HL-60/S4 treated with retinoic acid at 250 ng/mL for 4 days and 3 days (cell line): Measurements from ENCODE around the gene SLC26A11.
"Not testable (repeated sequence)": the region's sequence is repeated elsewhere in the genome, so short reads cannot be mapped to it uniquely, and the experiment has no call there.

ENCODE experiments used
- in situ Hi-C: fragments of 300-500 bp; cut with MboI; formaldehyde crosslinking; loops from 2 replicates; pipeline ENCODE4 v1.7.0; 2022; ENCODE audit warnings: low sequenced_read_pairs

The SLC26A11 gene

GRCh38 chr17:80259457-80260068 is 39.3 kb downstream of the SLC26A11 start:
- in situ Hi-C loops = no loop called here

GRCh38 chr17:80260069-80260535 is 39.9 kb downstream of the SLC26A11 start:
- in situ Hi-C loops = no loop called here

- in situ Hi-C loops = no loop called here
Observed at GRCh38 chr17:80260791-80261158, 40.5 kb downstream of the SLC26A11 start, which contains the start of gene RNF213. RNF213 (plus strand) TSS chr17:80260852; CDS start chr17:80263682, 2,830 bp downstream.

DNA sequence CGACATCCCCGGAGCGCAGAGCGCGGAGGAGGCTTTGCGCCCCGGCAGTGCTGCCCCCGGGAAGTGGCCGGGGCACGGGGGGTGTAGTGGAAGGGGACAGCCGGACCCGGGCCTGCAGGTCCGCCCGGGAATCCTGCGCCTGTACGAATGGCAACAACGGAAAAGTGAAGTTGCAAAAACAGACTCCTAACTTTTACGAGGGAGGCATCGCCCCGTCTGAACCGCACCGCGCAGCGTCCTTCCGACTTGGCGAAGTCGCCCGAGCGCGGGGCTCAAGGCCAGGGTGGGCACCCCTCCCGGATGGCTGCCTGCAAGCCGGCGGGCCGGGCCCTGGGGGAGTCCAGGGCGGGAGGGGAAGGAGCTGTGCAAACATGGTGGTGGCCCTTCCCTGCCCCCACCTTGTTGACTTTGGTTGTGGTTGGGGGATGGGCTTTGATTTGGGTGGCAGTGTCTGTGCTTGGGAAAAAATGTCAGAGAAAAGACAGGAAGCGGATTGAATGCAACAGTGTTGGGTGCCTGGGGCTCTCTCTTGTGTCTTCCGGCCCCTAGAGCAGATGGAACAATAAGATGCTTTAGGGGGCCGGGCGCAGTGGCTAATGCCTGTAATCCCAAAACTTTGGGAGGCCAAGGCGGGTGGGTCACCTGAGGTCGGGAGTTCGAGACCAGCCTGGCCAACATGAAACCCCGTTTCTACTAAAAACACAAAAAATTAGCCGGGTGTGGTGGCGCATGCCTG is 41.1 kb downstream of the SLC26A11 start:
- in situ Hi-C loops = no loop called here

GRCh38 chr17:80261895-80262279 is 41.7 kb downstream of the SLC26A11 start:
- in situ Hi-C loops = no loop called here

GRCh38 chr17:80262291-80262690 is 42.1 kb downstream of the SLC26A11 start:
- in situ Hi-C loops = no loop called here

DNA sequence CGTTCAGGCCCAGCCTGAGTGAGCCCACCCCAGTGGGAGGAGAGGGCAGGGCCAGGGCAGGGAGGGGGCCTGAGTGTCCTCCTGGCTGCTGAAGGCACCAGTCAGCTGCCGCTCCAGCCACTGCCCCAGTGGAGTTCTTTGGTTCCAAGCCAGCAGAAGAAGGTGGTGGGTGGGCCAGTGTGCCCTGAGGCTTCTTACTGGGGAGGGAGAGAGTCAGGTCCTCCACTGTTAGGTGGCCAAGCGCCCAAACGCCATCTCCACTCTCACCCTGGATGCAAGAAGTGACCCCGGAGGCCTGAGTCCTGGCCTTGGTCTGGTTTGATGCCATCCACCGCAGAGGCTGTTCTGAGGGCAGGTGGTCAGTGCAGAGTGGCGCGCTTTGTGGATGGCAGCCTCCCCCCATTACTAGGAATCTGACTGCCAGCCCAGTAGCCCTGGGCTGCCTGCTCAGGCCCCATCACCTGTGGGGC is 42.6 kb downstream of the SLC26A11 start:
- in situ Hi-C loops = no loop called here

DNA sequence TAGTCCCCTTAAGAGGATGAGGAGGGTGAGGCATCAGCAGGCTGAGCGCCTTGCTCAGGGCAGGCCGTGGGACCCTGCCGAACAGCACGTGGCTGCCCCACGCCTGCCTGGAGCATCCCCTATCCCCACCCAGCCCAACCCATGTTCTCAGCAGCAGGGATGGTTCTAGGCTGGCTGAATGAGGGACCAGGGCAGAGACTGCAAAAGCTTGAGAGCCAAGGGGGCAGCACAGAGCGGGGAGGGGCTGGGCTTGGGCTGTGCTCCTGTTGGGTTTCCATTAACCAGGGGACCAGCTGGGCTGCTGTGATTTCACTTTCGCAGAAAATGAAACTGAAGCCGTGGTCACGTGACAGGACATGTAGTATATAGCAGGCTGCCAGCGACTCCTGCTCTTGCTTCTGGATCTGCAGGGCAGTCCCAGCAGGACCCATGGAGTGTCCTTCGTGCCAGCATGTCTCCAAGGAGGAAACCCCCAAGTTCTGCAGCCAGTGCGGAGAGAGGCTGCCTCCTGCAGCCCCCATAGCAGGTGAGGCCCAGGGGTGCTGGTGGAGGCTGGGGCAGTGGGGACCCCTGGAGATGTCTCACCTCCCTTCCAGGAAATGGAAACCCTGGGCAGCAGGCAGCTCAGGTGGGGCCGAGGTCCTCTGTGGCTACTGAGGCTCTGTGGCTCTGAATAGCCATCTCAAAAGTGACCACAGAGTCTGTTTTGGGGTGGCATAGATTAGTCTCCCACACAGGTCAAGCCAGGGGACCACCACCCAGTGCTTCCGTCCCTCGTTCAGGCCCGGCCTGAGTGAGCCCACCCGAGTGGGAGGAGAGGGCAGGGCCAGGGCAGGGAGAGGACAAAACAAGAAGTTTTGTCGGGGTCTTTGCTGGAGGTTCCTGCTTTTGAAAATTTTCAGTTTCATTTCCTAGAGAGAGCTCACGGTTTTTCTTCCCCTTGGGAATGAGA is 43.3 kb downstream of the SLC26A11 start:
- in situ Hi-C loops = no loop called here

DNA sequence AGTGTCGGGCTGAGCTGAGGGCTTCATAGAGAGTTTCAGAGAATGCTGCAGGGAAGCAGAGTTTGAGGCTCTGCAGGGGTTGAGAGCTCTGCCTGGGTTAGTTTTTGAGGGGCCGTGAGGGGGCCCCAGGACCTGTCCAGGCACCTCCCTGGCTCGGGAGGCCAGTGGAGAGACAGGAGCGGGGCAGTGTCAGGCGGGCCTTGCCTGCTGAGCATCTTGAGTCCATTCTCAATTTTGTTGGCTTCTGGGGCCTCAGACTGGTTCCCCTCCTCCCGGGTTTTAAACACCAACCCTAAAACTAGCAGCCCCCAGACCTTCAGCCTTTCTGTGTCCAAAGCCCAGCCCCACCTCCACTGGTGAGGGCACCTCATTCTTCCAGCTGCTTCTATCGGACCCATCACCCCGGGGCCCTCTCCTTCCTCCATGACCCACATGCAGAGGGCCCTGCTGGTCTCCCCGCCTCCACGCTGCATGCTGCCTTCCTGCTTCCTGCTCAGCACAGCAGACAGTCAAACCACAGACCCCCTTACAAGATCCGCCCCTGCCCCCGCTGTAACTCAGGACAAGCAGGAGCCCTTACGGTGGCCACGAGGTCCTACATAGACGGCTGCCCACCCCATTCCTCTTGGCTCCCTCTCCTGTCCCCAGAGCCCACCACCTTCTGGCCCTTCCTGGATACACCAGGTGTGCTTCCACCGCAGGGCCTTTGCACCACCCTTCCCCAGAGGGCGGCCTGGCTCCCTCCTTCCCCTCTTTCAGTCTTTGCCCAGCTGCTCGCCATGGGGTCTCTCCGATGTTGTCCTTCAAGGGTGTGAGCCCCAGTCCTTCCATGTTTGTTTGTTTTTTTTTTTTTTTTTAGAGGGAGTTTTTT is 44.2 kb downstream of the SLC26A11 start:
- in situ Hi-C loops = no loop called here

GRCh38 chr17:80265205-80266068 is 45.2 kb downstream of the SLC26A11 start:
- in situ Hi-C loops = no loop called here

DNA sequence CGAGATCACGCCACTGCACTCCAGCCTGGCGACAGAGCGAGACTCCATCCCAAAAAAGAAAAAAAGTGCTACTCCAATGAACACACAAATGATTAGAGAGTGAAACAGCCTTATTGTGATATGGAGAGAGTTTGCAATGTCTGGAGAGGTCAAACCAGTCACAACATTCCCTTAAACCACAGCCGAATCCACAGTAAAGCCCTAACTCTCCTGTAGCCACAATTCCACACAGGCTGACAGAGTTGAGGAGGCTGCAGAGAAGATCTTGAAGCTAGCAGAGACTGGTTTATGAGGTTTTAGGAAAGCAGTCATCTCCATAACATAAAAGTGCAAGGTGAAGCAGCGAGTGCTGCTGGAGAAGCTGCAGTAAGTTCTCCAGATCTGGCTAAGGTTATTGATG is 47.2 kb downstream of the SLC26A11 start:
- in situ Hi-C loops = no loop called here

- in situ Hi-C loops = no loop called here
Observed at GRCh38 chr17:80268427-80268826, 48.2 kb downstream of the SLC26A11 start.

GRCh38 chr17:80269405-80269807 is 49.2 kb downstream of the SLC26A11 start:
- in situ Hi-C loops = no loop called here

- in situ Hi-C loops = no loop called here
Observed at GRCh38 chr17:80270104-80270503, 49.9 kb downstream of the SLC26A11 start.

GRCh38 chr17:80270836-80271235 is 50.6 kb downstream of the SLC26A11 start:
- in situ Hi-C loops = no loop called here

DNA sequence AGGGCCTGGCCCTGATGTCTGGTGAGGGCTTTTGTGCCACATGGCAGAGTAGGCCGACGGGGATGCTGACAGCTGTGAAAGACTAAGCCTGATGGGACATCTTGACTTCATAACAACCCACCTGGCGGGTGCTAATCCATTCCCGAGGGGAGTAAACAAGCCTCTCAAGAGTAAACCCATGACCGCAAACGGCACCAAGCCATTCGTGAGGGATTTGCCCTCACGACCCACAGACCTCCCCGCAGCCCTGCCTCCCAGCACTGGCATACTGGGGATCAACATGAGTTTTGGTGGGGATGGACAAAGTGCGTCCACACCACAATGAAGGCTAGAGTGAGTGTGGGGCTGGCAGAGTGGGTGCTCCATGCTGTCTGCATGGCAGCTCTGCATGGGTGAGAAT is 52.1 kb downstream of the SLC26A11 start:
- in situ Hi-C loops = no loop called here

DNA sequence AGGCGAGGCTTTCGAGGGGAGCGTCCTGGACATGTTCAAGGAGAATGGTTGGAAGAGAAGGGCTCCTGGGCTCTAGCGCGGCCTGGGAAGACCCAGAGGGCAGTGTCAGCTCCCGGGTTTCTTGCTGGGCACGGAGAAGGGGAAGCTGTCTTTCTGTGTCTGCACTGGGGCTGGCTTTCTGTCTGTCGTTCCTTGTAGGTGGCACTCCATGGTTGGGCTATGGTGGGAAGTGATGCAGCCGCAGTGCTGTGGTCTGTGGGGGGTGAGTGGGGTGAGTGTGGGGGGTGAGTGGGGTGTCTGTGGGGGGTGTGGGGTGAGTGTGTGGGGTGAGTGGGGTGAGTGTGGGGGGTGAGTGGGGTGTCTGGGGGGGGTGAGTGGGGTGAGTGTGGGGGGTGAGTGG is 54.1 kb downstream of the SLC26A11 start:
- in situ Hi-C loops = no loop called here

DNA sequence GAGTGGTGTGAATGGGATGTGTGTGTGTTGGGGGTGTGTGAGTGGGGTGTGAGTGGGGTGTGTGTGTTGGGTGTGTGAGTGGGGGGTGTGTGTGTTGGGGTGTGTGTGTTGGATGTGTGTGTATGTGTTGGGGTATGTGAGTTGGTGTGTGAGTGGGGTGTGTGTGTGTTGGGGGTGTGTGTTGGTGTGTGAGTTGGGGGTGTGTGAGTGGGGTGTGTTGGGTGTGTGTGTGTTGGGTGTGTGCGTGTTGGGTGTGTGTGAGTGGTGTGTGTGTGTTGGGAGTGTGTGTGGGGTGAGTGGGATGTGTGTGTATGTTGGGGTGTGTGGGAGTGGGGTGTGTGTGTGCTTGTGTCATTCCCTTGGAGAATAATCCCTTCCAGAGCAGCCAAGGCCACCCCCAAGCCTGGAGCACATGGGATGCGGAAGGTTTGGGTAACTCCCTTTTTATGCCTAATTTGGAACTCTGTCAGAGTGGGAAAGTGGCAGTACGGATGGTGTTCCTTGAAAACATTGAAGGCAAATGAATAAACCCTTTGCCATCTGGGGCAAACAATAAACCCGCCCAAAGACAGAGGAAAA is 54.7 kb downstream of the SLC26A11 start:
- in situ Hi-C loops = no loop called here

DNA sequence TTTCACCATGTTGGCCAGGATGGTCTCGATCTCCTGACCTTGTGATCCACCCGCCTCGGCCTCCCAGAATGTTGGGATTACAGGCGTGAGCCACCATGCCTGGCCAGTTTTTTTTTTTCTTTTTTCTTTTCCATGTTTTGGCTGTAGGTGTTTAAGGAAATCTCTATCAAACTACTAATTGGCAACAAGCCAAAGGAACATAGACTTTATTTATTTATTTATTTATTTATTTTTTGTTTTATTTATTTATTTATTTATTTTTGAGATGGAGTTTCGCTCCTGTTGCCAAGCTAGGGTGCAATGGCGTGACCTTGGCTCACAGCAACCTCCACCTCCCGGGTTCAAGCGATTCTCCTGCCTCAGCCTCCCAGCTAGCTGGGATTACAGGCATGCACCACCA is 55.6 kb downstream of the SLC26A11 start:
- in situ Hi-C loops = not testable (repeated sequence)
